Measurements from ENCODE around the gene COX6A1. TPM values are rescaled to one million over a fixed set of nuclear protein-coding genes. Genes with fewer than 3 reads are reported as not detected.
A peak's percentile ranks its signal among the peaks of the same experiment; 100 is the strongest.

Gene COX6A1
- total and polyA plus RNA-seq, 2 of the 13 experiments (the other 11 are each of a cell fraction or from before 2014, with no cell fraction given), result 542 to 673 TPM

DNA sequence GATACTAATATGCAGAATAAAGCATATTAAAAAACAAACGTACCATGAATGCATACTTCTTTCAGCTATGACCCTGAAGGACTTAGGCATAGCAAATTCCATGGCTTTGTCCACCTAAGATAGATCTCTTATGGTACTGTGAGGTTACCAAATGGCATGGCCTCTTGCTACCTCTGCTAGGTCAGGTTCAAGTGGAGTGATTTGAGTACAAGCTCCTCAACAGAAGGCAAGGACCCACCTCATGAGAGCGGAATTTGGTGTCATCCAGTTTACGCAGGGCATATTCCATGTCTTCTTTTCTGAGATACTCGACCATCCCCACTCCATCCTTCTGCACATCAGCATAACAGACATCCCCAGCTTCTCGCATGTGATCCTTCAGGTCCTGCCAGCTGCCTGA is 25.8 kb downstream of the COX6A1 start:
- H4K20me1 ChIP-seq (ENCODE audit: insufficient read depth, low read length), result peaks cover 30% of the 10 kb centered on the region
- ATAC-seq (no peak), DNase-seq (ENCODE audit: low spot score) (no peak), FAIRE-seq (no peak)
- intact Hi-C loops (cut with micrococcal nuclease; ENCODE audit: unreplicated experiment) (no loop called here), in situ Hi-C loops (cut with HindIII; ENCODE audit: extremely low pct_ligation_motif_present, low pct_unique_long_range_greater_than_20kb) (no loop called here)
- ChIA-PET POLR2A (interaction anchor here (1.6 kb wide), 1 partner anchor 234 kb away, joined by 3 read pairs; no protein-coding TSS in a partner anchor), CTCF (ENCODE audit: low intra/inter-chr PET ratio, low total read pairs) (no interaction called here)
- H3K36me3 ChIP-seq (replicated peaks in 1 of 2; ENCODE audit: control insufficient read depth in 1 of 2, insufficient read depth in 2 of 2, low read length in 2 of 2), result peaks cover 27 to 73% of the 10 kb centered on the region in 2 experiments
- 96% methylated on average over 5 of the region's 5 CpGs for WGBS (ENCODE audit: low lambda C conversion rate)
- H3K79me2 ChIP-seq (ENCODE audit: insufficient read depth, low read length), result peaks cover 36% of the 10 kb centered on the region
- BruUV-seq (replicated peaks), result no TSS peak
- H3K4me1 ChIP-seq (ENCODE audit: insufficient read depth, low read length), result peaks cover 23% of the 10 kb centered on the region
- no peaks in the 10 kb centered on the region for H3K27me3 ChIP-seq (ENCODE audit: control insufficient read depth in 1 of 2, insufficient read depth in 2 of 2, low read length in 2 of 2)
- no peak overlapping the region for H3K9ac ChIP-seq (ENCODE audit: insufficient read depth, low read depth, low read length)
- H3K27ac ChIP-seq (ENCODE audit: extremely low read length, insufficient read depth, low read length), result no peak overlapping the region
- no peak overlapping the region for H3K4me2 ChIP-seq (ENCODE audit: low read depth, low read length)
- H3K9me3 ChIP-seq (ENCODE audit: low read length), result no peaks in the 10 kb centered on the region
- H3K4me3 ChIP-seq (replicated peaks in 1 of 3; ENCODE audit: insufficient read depth in 1 of 3, low read depth in 2 of 3, low read length in 3 of 3), result no peak overlapping the region
- no peak overlapping the region for H2AFZ ChIP-seq (ENCODE audit: low read length)
- TF ChIP-seq RBFOX2 (IDR thresholded peaks at IDR 0.05; ENCODE audit: low read depth, low read length) (peak; percentile 48), FOSL1 (CRISPR knock-in tag; IDR thresholded peaks at IDR 0.05; ENCODE audit: borderline replicate concordance) (no peak), SAFB2 (CRISPR knock-in tag; IDR thresholded peaks at IDR 0.05; ENCODE audit: borderline replicate concordance, low read depth) (no peak), RBM22 (optimal IDR thresholded peaks at IDR 0.05; ENCODE audit: low read length) (peak; percentile 78), HCFC1 (IDR thresholded peaks at IDR 0.05; ENCODE audit: low read depth, low read length) (no peak), ZNF674 (CRISPR knock-in tag; IDR thresholded peaks at IDR 0.05; ENCODE audit: low read depth) (no peak), ZNF570 (CRISPR knock-in tag; IDR thresholded peaks at IDR 0.05; ENCODE audit: borderline replicate concordance) (no peak), ONECUT2 (CRISPR knock-in tag; IDR thresholded peaks at IDR 0.05) (no peak), MIXL1 (CRISPR knock-in tag; IDR thresholded peaks at IDR 0.05) (no peak), FOSL2 (CRISPR knock-in tag; IDR thresholded peaks at IDR 0.05) (no peak), POLR2G (IDR thresholded peaks at IDR 0.05; ENCODE audit: low read depth, low read length) (peak; percentile 6; the same call in 1 of the 2 replicates), PRDM10 (CRISPR knock-in tag; IDR thresholded peaks at IDR 0.05; ENCODE audit: low read depth) (no peak), JDP2 (CRISPR knock-in tag; IDR thresholded peaks at IDR 0.05; ENCODE audit: borderline replicate concordance) (no peak), GATAD1 (CRISPR knock-in tag; IDR thresholded peaks at IDR 0.05) (no peak), HNF4G (IDR thresholded peaks at IDR 0.05; ENCODE audit: borderline replicate concordance, low read depth, low read length) (no peak), HNF4G (CRISPR knock-in tag; IDR thresholded peaks at IDR 0.05; ENCODE audit: borderline replicate concordance, low read depth) (no peak), FIP1L1 (IDR thresholded peaks at IDR 0.05; ENCODE audit: borderline replicate concordance, insufficient read depth, low read depth, low read length) (no peak)
- TF ChIP-seq, protein P1, sequence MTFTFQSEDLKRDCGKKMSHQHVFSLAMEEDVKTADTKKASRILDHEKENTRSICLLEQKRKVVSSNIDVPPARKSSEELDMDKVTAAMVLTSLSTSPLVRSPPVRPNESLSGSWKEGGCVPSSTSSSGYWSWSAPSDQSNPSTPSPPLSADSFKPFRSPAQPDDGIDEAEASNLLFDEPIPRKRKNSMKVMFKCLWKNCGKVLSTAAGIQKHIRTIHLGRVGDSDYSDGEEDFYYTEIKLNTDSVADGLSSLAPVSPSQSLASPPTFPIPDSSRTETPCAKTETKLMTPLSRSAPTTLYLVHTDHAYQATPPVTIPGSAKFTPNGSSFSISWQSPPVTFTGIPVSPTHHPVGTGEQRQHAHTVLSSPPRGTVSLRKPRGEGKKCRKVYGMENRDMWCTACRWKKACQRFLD (CRISPR knock-in tag; IDR thresholded peaks at IDR 0.05; ENCODE audit: borderline replicate concordance), result no peak

Data from HepG2 (cell line).